B cell (primary cell): ENCODE results near the gene PTPRO. TPM values are rescaled to one million over a fixed set of nuclear protein-coding genes. Genes with fewer than 3 reads are reported as not detected.

Experiments used
- ATAC-seq: fragments of 200-7000 bp; cut with Tn5 transposase; one replicate; pipeline ENCODE4 v1.10.0; 2021; ENCODE audit warnings: low read depth, mild to moderate bottlenecking, moderate number of reproducible peaks, moderate library complexity
- CTCF ChIA-PET: fragments of 350-600 bp; sonication (Branson Sonifier 250); formaldehyde crosslinking; loops from one replicate; lab custom pipeline; 2021; ENCODE audit warnings: antibody characterized with exemption, inconsistent platforms; lab: Charles Lee
- POLR2A ChIA-PET: fragments of 350-600 bp; sonication (Branson Sonifier 250); formaldehyde crosslinking; loops from one replicate; lab custom pipeline; 2021; ENCODE audit warnings: antibody characterized with exemption; lab: Charles Lee
- DNase-seq: peaks from one replicate; pipeline ENCODE4 v3.0.0; 2013
- H2AFZ ChIP-seq: 2 replicates; pipeline ENCODE4 v1.6.1; 2012; ENCODE audit warnings: mild to moderate bottlenecking, low read depth, low read length; ENCODE audit not compliant: insufficient read depth, poor library complexity, severe bottlenecking
- H3K27ac ChIP-seq, 2 donors: 1 replicate in 1 of 2; 2 replicates in 1 of 2; pipeline ENCODE4 v1.5.1; 2012 to 2013; ENCODE audit warnings: low read length in 2 of 2, mild to moderate bottlenecking in 2 of 2, moderate library complexity in 1 of 2
- H3K27me3 ChIP-seq, 4 experiments: fragments of 200-600 bp in 1 of 4; sonication (generic) in 1 of 4; replicated peaks in 1 of 4; 1 replicate in 2 of 4; 2 replicates in 2 of 4; pipeline versions ENCODE4 v1.6.1 to v1.7.0; 2013 to 2016; ENCODE audit warnings: low read length in 3 of 4, mild to moderate bottlenecking in 2 of 4, mixed read lengths in 1 of 4, moderate library complexity in 1 of 4; ENCODE audit not compliant: insufficient read depth in 4 of 4, control insufficient read depth in 3 of 4; ENCODE audit errors: control extremely low read depth in 1 of 4
- H3K36me3 ChIP-seq, 2 experiments: replicated peaks in 1 of 2; 1 replicate in 1 of 2; 2 replicates in 1 of 2; pipeline versions ENCODE4 v1.6.1 to v1.7.1; 2013; ENCODE audit warnings: low read length in 1 of 2; ENCODE audit not compliant: insufficient read depth in 2 of 2, control insufficient read depth in 1 of 2; ENCODE audit errors: control extremely low read depth in 1 of 2, extremely low read depth in 1 of 2
- H3K4me1 ChIP-seq, 2 donors: fragments of 200-600 bp in 1 of 2; sonication (generic) in 1 of 2; 1 replicate in 1 of 2; 2 replicates in 1 of 2; pipeline versions ENCODE4 v1.5.1 to v1.6.1; 2013 to 2017; ENCODE audit warnings: low read length in 2 of 2; ENCODE audit not compliant: control insufficient read depth in 2 of 2, insufficient read depth in 2 of 2
- H3K4me2 ChIP-seq: replicated peaks from 2 replicates; pipeline ENCODE3; 2012; ENCODE audit warnings: mild to moderate bottlenecking, low read depth, low read length; ENCODE audit not compliant: poor library complexity, severe bottlenecking
- H3K4me3 ChIP-seq, 5 experiments: fragments of 200-600 bp in 1 of 5; sonication (generic) in 1 of 5; 1 replicate in 3 of 5; 2 replicates in 2 of 5; pipeline versions ENCODE4 v1.5.1 to v1.7.0; 2011 to 2016; ENCODE audit warnings: low read length in 4 of 5, mild to moderate bottlenecking in 4 of 5, low read depth in 2 of 5, control low read depth in 1 of 5, moderate library complexity in 1 of 5; ENCODE audit not compliant: insufficient read depth in 1 of 5; ENCODE audit errors: control extremely low read depth in 1 of 5, extremely low read depth in 1 of 5
- H3K79me2 ChIP-seq: fragments of 200-600 bp; sonication (generic); one replicate; pipeline ENCODE4 v1.6.0; 2016; ENCODE audit warnings: low read length; ENCODE audit not compliant: control insufficient read depth, insufficient read depth
- H3K9ac ChIP-seq: fragments of 200-600 bp; sonication (generic); 2 replicates; pipeline ENCODE4 v1.6.1; 2017; ENCODE audit warnings: mild to moderate bottlenecking, low read length, moderate library complexity
- H3K9me3 ChIP-seq, 3 donors: one replicate each; pipeline versions ENCODE4 v1.6.1 to v1.7.1; 2013; ENCODE audit warnings: low read length in 2 of 3; ENCODE audit not compliant: control insufficient read depth in 2 of 3, insufficient read depth in 1 of 3; ENCODE audit errors: control extremely low read depth in 1 of 3
- H4K20me1 ChIP-seq: 2 replicates; pipeline ENCODE4 v1.6.0; 2012; ENCODE audit warnings: mild to moderate bottlenecking, low read length; ENCODE audit not compliant: insufficient read depth, control insufficient read depth, poor library complexity, severe bottlenecking
- H3K27ac Mint-ChIP-seq: one replicate; pipeline ENCODE4 v1.8.0; 2021; ENCODE audit warnings: mixed read lengths
- H3K27me3 Mint-ChIP-seq: one replicate; pipeline ENCODE4 v1.8.0; 2021; ENCODE audit warnings: mixed read lengths
- H3K4me1 Mint-ChIP-seq: one replicate; pipeline ENCODE4 v1.8.0; 2021; ENCODE audit warnings: mixed read lengths
- H3K4me3 Mint-ChIP-seq: one replicate; pipeline ENCODE4 v1.8.0; 2021; ENCODE audit warnings: mixed read lengths
- H3K9me3 Mint-ChIP-seq: one replicate; pipeline ENCODE4 v1.8.0; 2022; ENCODE audit warnings: mixed read lengths; ENCODE audit not compliant: insufficient read depth
- EZH2 ChIP-seq: IDR thresholded peaks from 2 replicates; pipeline ENCODE4 v1.6.1; 2012; ENCODE audit warnings: borderline replicate concordance, low read depth, mild to moderate bottlenecking, moderate library complexity, low read length; ENCODE audit not compliant: insufficient read depth, poor library complexity, severe bottlenecking
- WGBS: methylation state at CpG from one replicate; pipeline ENCODE4 v1.1.5; 2013; ENCODE audit warnings: missing lambda C conversion rate; ENCODE audit not compliant: insufficient coverage; 5-methylcytosine and 5-hydroxymethylcytosine counted together
- intact Hi-C: fragments of 100-400 bp; cut with micrococcal nuclease; formaldehyde crosslinking; loops from one replicate; pipeline ENCODE4 v1.10.0; 2022
- polyA plus RNA-seq: library from polyadenylated mRNA; depleted of rRNA; stranded (reverse); fragments of >200 nt; gene quantifications from 2 replicates; pipeline ENCODE4 v1.2.3, GENCODE V29; 2012
- total RNA-seq, 2 donors: library from RNA; stranded (reverse); fragments of 120-200 nt in 1 of 2; gene quantifications; 1 replicate in 1 of 2; 2 replicates in 1 of 2; pipeline versions ENCODE4 v1.2.3 to v1.2.4, GENCODE V29; 2013 to 2022
- TF ChIP-seq, protein P1 (sequence below): fragments of 200-600 bp; IDR thresholded peaks from one replicate; pipeline ENCODE4 v1.8.0; 2022; ENCODE audit warnings: antibody characterized with exemption, mild to moderate bottlenecking

The PTPRO gene
- total and polyA plus RNA-seq, 2 donors (not counting 1 experiment from before 2014, with no cell fraction given): 23.1 to 23.6 TPM

DNA sequence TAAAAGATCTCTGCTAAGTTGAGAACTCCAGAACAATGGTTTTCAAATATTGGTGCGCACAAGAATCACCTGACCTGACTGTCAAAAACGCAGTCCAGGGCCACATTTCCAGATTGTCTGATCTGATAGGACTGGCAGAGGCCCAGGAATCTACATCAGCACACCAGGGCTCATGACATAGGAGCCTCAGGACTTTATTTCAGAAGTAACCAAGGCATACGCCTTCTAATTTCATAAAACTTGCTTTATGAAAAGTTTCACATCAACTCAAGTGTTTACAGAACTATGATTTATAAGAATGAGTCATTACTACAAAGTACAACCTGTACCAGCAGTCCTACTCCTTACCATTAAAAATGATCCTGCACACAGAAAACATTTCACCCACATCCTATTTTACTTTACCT is 47.7 kb upstream of the PTPRO start:
- no peak overlapping the region for H3K4me3 ChIP-seq
- Mint-ChIP-seq H3K4me3 (no peak overlapping the region), H3K27me3 (peaks cover 12% of the 10 kb centered on the region), H3K9me3 (no peaks in the 10 kb centered on the region), H3K27ac (no peak overlapping the region), H3K4me1 (peaks cover 4% of the 10 kb centered on the region)
- H3K9ac ChIP-seq: no peak overlapping the region
- no peaks in the 10 kb centered on the region for H3K79me2 ChIP-seq
- 47% methylated on average over 2 of the region's 3 CpGs for WGBS
- no peak overlapping the region for H3K4me2 ChIP-seq
- DNase-seq (no peak), ATAC-seq (no peak)
- H4K20me1 ChIP-seq: no peaks in the 10 kb centered on the region
- H3K4me1 ChIP-seq: no peaks in the 10 kb centered on the region
- CTCF ChIA-PET: interaction anchor here (0.6 to 4.0 kb wide), 8 partner anchors 20 to 353 kb away, joined by 3 to 20 read pairs (median 4); no protein-coding TSS in a partner anchor
- intact Hi-C loops: no loop called here
- no peaks in the 10 kb centered on the region for H3K36me3 ChIP-seq
- H2AFZ ChIP-seq: no peak overlapping the region
- no peak overlapping the region for H3K27ac ChIP-seq
- POLR2A ChIA-PET: no interaction called here
- H3K9me3 ChIP-seq: peaks cover 0 to 3% (median 0%) of the 10 kb centered on the region in 3 donors
- H3K27me3 ChIP-seq: peaks cover 0 to 4% (median 0%) of the 10 kb centered on the region in 4 experiments
- TF ChIP-seq, protein P1, sequence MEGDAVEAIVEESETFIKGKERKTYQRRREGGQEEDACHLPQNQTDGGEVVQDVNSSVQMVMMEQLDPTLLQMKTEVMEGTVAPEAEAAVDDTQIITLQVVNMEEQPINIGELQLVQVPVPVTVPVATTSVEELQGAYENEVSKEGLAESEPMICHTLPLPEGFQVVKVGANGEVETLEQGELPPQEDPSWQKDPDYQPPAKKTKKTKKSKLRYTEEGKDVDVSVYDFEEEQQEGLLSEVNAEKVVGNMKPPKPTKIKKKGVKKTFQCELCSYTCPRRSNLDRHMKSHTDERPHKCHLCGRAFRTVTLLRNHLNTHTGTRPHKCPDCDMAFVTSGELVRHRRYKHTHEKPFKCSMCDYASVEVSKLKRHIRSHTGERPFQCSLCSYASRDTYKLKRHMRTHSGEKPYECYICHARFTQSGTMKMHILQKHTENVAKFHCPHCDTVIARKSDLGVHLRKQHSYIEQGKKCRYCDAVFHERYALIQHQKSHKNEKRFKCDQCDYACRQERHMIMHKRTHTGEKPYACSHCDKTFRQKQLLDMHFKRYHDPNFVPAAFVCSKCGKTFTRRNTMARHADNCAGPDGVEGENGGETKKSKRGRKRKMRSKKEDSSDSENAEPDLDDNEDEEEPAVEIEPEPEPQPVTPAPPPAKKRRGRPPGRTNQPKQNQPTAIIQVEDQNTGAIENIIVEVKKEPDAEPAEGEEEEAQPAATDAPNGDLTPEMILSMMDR: no peak
- no peak for TF ChIP-seq EZH2

DNA sequence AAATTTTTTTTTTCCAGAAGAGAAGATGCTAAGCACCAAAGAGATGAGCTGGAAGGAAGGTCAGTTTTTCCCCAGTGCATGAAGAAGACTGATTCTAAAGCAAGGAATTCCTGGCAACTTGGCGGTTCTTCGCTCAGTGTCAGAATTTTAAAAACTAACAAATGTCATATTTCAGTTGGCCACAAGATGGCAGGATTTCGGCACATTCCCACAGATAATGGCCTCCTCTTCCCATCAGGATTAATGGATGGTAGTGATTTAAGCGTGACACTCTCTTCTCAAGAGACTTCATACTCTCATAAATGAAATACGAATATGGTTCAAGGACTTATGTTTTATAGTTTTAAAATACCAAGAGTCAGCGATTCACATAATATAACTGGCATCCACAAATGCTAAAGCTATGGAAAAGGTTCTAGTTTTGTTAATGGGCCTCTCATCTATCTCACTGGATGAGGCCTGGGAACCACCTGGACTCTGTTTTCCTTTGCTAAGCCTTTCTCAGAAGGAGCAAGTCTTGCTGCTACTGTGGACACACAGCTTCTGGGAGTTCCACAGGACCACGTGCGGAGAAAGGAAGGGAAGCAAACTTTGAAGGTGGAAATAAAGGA is 46.1 kb upstream of the PTPRO start:
- ChIA-PET CTCF (interaction anchor here (0.7 to 4.0 kb wide), 10 partner anchors 11 to 1977 kb away, joined by 3 to 20 read pairs (median 4); no protein-coding TSS in a partner anchor), POLR2A (no interaction called here)
- no peaks in the 10 kb centered on the region for H3K4me1 ChIP-seq
- intact Hi-C loops: loop anchor here (1.0 kb wide), 3 partner anchors 246 to 580 kb away; no protein-coding TSS in a partner anchor
- H3K27me3 ChIP-seq: peaks cover 0 to 4% (median 0%) of the 10 kb centered on the region in 4 experiments
- peak; percentile 20 for DNase-seq
- H3K9me3 Mint-ChIP-seq: no peaks in the 10 kb centered on the region
- H3K4me3 ChIP-seq: no peak overlapping the region
- H3K9ac ChIP-seq: no peak overlapping the region
- no peak for TF ChIP-seq EZH2
- TF ChIP-seq, protein P1: peak; percentile 75
- H4K20me1 ChIP-seq: no peaks in the 10 kb centered on the region
- H3K27ac Mint-ChIP-seq: no peak overlapping the region
- no peak for ATAC-seq
- H3K9me3 ChIP-seq: peaks cover 0 to 3% (median 0%) of the 10 kb centered on the region in 3 donors
- H3K4me3 Mint-ChIP-seq: no peak overlapping the region
- WGBS: 90% methylated on average over 2 of the region's 8 CpGs
- peaks cover 4% of the 10 kb centered on the region for H3K4me1 Mint-ChIP-seq
- no peaks in the 10 kb centered on the region for H3K36me3 ChIP-seq
- no peak overlapping the region for H3K27ac ChIP-seq
- no peak overlapping the region for H2AFZ ChIP-seq
- peaks cover 15% of the 10 kb centered on the region for H3K27me3 Mint-ChIP-seq
- H3K79me2 ChIP-seq: no peaks in the 10 kb centered on the region
- H3K4me2 ChIP-seq: no peak overlapping the region
